ENCODE data around the gene ENOX1. TPM values are rescaled to one million over a fixed set of nuclear protein-coding genes. Genes with fewer than 3 reads are reported as not detected.

ENOX1 gene
- total and polyA plus RNA-seq, 7 donors = 0.23 to 20.2 (median 11.1) TPM

DNA sequence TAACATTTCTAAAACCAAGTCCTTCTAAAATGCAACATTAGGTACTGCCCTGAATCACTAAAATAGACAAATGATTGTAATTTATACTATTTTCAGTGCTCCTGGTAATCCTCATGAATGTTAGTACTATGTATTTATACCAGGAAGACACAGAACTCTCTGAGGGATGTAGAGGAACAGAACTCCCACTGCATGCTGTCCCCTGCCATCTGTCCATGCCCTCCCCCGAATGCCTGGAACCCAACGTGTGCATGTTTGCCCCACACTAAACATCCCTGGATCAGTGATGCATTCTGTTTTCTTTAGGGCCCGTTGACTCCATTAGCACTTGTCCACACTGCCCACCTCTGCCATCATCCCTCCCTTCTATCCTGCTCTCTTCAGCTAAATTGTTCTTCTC, 26.5 kb downstream of the ENOX1 start:
- peaks cover 0 to 67% (median 44%) of the 10 kb centered on the region in 4 donors for H3K4me1 ChIP-seq
- DNase-seq = no peak
- H3K36me3 ChIP-seq = no peaks in the 10 kb centered on the region
- WGBS, 2 donors = 77 to 86% methylated on average over 3 of the region's 3 CpGs
- TF ChIP-seq CTCF (IDR thresholded peaks at IDR 0.05) (no peak), EP300 (IDR thresholded peaks at IDR 0.05) (no peak), POLR2A (IDR thresholded peaks at IDR 0.05) (no peak), POLR2AphosphoS5 (IDR thresholded peaks at IDR 0.05) (no peak)
- H3K27me3 ChIP-seq = no peaks in the 10 kb centered on the region
- no peak overlapping the region for H3K27ac ChIP-seq
- no peaks in the 10 kb centered on the region for H3K9me3 ChIP-seq
- H3K4me3 ChIP-seq = no peak overlapping the region
- intact Hi-C loops (cut with DNase I) = no loop called here

DNA sequence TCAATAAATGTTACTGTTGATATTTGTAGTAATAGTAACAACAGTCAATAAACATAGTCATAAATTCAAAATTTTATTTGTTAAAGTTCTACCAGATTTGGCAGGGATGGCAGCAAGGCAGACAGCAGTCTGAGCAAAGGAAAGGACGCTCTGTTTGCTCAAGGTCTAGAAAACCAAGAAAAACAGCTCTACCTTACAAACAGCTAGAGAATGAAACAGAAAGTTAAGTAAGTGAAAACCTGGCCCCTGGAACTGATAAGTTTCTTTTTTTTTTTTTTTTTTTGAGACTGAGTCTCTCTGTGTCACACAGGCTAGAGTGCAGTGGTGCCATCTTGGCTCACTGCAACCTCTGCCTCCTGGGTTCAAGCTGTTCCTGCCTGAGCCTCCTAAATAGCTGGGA, 27.9 kb downstream of the ENOX1 start:
- TF ChIP-seq CTCF (IDR thresholded peaks at IDR 0.05) (no peak), POLR2A (IDR thresholded peaks at IDR 0.05) (no peak), EP300 (IDR thresholded peaks at IDR 0.05) (no peak), POLR2AphosphoS5 (IDR thresholded peaks at IDR 0.05) (no peak)
- H3K27ac ChIP-seq = no peak overlapping the region
- H3K36me3 ChIP-seq = no peaks in the 10 kb centered on the region
- no peak for DNase-seq
- H3K9me3 ChIP-seq = no peaks in the 10 kb centered on the region
- H3K27me3 ChIP-seq = no peaks in the 10 kb centered on the region
- peaks cover 0 to 53% (median 36%) of the 10 kb centered on the region in 4 donors for H3K4me1 ChIP-seq
- intact Hi-C loops (cut with DNase I) = no loop called here
- no peak overlapping the region for H3K4me3 ChIP-seq
- 40 to 79% methylated on average over 1 of the region's 1 CpG for WGBS, 2 donors

DNA sequence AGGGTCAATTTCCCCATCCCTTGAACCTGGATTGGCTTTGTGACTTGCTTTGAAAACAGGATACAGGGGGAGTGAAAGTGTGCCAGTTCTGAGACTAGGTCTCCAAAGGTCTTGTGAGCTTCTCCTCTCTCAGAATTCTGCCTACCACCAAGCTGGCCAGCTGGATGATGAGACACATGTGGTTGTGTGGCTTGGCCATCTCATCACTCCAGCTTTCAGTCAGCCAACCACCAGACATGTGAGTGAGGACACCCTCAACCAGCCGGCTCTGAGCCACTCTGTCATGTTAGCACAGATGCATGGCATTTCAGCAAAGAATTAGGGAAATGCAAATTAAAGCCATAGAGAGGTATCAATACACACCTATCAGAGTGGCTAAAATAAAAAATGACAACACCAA, 29.5 kb downstream of the ENOX1 start:
- Histone ChIP-seq H3K27me3 (no peaks in the 10 kb centered on the region), H3K27ac (no peak overlapping the region), H3K4me1 (peaks cover 0 to 41% (median 27%) of the 10 kb centered on the region in 4 donors), H3K4me3 (no peak overlapping the region), H3K36me3 (no peaks in the 10 kb centered on the region), H3K9me3 (no peaks in the 10 kb centered on the region)
- WGBS, 2 donors = 87 to 88% methylated on average over 1 of the region's 1 CpG
- intact Hi-C loops (cut with DNase I) = no loop called here
- DNase-seq = no peak
- TF ChIP-seq POLR2AphosphoS5 (IDR thresholded peaks at IDR 0.05) (no peak), POLR2A (IDR thresholded peaks at IDR 0.05) (no peak), EP300 (IDR thresholded peaks at IDR 0.05) (no peak), CTCF (IDR thresholded peaks at IDR 0.05) (no peak)

GRCh38 chr13:43755844-43756243, 30.9 kb downstream of the ENOX1 start:
- 78 to 84% methylated on average over 1 of the region's 1 CpG for WGBS, 2 donors
- H3K27ac ChIP-seq = no peak overlapping the region
- no peak for DNase-seq

More at GRCh38 chr13:43755844-43756243, 30.9 kb downstream of the ENOX1 start:
- H3K27me3 ChIP-seq = no peaks in the 10 kb centered on the region
- H3K9me3 ChIP-seq = no peaks in the 10 kb centered on the region
- peaks cover 0 to 33% (median 17%) of the 10 kb centered on the region in 4 donors for H3K4me1 ChIP-seq
- no peak overlapping the region for H3K4me3 ChIP-seq
- intact Hi-C loops (cut with DNase I) = no loop called here
- H3K36me3 ChIP-seq = no peaks in the 10 kb centered on the region
- no peak for TF ChIP-seq CTCF (IDR thresholded peaks at IDR 0.05)
- TF ChIP-seq POLR2AphosphoS5 (IDR thresholded peaks at IDR 0.05) = no peak
- TF ChIP-seq POLR2A (IDR thresholded peaks at IDR 0.05) = no peak
- no peak for TF ChIP-seq EP300 (IDR thresholded peaks at IDR 0.05)
